Ecto neural progenitor cell (in vitro differentiated cells): Measurements from ENCODE around the gene TEK.

Source experiments
- DNase-seq: peaks from one replicate; pipeline ENCODE4 v3.0.0-alpha.2; 2018; ENCODE audit warnings: low spot score

Gene TEK

DNA sequence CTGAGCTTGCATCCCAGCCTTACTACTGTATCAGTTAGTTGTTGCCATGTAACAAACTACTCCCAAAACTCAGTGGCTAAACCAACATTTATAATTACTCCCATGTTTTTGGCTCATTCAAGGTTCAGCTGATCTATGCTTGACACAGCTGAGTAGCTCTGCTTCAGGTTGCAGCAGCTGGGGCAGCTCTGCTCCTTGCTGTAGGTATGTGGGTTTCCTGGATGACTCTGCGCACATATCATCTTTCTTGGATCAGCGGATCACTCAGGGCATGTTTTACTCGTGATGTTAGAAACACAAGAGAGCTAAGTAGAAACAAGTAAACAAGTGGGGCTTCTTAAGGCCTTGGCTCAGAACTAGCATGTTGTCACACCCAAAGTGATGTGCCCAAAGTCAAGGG lies 15.1 kb downstream of the TEK start:
- DNase-seq: no peak

DNA sequence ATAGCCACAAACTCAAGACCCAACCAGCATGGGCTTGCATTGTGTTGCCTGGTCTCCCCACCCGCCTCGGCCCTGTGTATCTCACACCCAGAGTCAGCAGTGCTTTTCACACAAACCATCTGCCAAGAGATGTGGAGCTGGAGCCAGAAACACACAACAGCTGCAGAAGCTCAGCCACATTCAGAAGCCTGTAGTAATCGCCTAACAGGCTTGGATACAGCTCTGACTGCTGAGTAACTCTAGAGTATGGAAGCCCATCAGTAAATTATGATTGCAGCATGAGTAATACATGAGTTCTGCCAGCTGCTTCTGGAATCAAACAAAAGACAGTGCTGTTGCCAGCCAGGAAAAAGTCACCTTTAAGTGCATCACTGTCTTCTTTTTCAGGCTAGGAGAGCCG lies 16.0 kb downstream of the TEK start:
- DNase-seq: no peak

DNA sequence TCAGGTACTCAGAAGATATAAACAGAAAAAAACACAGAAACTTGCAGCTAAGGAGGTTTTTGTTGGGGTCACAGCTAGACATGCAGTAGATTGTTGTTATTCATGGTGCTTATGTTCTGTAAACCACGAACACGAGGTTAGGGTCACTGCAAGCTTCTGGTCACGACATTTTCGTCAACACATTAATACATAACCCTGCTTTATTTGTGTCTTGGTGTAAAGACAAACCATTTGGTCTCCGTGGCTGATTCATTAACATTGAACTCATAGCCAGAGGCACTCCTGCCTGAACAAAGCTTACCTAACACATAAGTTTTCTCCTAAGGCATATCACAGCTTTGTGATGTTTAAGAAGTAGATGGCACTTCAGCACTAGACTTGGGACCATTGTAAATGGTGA lies 16.9 kb downstream of the TEK start:
- DNase-seq: no peak

DNA sequence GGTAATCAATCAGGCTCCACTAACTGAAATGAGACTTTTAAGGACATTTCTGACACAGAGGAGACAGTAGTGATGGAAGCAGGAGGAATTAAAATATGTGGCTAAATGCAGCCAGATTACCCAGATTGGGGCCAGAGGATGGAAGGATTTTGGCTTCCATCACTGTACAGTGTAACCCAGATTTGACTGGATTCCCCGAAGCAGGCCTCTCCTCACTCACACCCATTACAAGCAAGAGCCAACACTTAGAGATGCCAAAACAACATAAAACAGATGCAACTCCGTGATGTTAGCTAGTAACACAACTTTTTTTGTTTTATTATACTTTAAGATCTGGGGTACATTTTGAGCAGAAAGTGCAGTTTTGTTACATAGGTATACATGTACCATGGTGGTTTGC lies 17.6 kb downstream of the TEK start:
- no peak for DNase-seq

DNA sequence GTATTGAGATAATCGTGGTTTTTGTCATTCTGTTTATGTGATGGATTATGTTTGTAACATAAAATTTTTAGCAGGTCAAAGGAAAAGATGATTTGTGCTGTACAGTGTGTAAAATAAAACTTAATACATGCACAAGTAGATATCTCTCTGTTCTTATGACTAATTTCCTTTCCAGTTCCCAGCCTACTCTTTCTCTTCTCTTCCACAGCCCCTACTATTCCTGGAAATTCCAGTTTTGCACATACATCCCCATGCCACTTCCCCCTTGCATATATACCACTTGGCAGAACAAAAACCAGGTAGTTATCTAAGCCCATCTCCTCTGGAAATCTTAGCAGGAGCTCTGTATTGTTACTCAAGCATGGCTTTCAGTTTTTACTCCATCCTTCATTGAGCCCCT lies 20.2 kb downstream of the TEK start:
- DNase-seq: no peak

DNA sequence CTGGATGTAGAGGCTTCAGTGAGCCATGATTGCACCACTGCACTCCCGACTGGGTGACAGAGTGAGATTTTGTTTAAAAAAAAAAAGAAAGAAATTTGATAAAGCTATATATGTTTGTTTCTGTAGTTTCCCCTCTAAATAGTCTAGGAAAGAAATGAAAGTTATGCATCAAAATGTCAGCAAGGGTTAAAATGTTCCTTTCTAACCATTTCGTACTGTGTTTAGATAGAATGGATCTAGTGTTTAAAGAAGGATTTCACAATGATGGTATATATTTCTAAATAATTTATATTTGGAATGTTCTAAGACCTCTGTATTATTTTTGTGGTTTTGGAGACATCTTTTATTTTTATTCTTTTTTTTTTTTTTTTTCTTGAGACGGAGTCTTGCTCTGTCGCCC lies 22.7 kb downstream of the TEK start:
- DNase-seq: no peak

DNA sequence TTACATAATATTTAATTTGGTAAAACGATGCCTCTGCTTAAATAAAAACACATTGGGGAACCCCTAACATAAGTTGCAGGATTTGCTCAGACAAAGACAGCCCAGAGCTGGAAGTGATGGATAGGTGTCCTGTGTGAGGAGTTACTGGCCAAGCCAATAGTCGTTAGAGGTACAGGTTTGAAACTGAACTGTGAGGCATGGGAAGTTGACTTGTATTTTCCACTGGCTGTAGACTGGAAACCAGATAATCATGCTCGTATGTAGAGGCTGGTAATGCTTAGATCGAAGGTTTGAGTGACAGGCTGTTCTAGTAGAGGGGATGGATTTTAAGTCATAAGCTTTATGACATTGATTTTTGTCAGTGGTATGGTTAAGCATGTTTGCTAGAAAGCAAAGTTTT lies 24.8 kb downstream of the TEK start:
- no peak for DNase-seq

DNA sequence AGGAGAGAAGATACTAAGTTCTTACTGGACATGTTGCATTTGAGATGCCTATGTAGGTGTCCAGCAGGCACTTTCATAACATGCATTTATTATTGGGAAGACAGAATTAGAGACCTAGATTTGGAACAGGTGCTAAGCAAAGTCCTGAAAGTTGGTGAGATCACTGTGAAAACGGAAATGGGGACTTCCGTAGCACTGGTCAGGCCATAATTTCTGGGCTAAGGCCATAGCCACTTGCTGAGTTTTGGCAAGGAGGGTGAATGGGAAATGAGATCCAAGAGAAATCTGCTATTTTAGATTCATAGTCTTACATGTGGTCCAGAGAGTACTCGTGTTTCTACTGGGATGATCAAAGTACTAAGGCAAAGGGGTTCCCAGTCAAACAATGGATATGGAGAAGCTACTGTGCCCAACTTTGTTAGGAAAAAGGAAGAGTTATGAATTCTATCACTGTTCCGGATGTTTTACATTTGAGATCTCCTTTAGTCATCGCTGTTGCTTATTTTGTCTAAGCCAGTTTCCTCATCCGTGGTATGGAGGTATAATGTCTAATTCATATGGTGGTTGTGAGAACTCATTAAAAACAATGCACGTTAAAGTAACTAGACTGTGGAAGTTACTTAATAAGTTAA lies 33.4 kb downstream of the TEK start:
- no peak for DNase-seq

DNA sequence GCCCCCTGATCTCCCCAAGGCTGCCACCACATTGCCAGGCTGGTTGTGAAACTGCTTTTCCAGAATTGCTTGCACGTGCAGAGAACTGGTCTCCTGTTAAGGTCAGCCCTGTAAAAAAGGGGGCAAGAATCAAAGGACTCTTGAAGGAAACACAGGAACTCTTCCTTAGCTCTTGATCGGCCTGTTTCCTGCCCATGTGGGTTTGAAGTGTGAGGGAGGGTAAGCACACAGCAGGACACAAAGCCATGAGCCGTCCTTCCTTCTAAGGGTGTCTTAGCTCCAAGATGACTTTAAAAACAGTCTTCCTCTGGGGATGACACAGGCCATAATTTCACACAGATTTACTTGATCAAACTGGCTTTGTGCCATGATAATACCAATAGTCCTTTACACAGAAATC lies 36.1 kb downstream of the TEK start:
- no peak for DNase-seq

DNA sequence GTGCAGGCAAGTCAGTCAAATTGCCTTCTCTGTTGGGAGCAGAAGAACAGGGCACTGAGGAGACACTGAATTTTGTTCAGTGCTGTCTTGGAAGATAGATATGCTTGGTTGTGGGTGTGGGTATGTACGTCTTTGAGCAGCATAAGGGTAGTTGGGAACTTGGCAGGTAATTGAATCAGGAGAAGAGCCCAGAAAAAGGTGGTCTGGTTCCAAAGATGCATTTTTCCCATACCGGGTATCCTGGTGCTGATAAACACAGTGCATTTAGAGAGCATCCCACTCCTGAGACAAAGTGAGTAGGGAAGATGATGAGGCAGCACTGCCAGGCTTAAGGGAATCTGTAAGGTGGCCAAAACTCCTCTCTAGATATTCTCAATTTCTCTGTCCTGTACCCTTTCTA lies 40.6 kb downstream of the TEK start:
- DNase-seq: no peak

DNA sequence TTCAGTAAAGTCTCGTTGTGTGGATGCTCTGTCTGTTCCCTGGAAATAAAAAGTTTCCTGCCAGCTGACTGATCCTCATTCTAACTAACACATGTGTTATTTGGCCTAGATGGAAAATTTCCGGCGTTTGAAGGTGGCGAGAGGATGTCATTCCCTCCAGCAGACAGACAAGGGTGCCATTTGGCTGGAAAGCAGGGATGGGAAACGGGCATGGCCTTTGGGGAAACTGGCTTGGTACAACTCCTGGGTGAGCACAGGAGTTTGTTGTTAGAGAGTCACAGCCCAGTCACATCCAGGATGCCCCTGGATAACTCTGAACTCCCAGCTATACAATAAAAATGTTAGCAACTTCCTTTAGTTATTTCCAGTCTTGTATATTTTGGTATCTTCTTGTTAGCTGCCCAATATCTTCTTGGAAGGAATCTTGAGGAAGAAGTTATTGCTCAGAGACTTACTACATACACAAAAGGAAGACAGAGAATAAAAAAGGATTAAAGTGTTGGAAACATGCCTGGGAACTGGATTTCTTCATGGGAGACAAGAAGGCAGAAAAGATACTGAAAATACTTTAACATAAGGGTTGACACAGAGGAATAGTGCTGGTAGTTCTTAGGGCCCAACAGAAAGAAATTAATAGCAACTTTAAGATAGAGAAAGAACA lies 41.9 kb downstream of the TEK start:
- DNase-seq: no peak

DNA sequence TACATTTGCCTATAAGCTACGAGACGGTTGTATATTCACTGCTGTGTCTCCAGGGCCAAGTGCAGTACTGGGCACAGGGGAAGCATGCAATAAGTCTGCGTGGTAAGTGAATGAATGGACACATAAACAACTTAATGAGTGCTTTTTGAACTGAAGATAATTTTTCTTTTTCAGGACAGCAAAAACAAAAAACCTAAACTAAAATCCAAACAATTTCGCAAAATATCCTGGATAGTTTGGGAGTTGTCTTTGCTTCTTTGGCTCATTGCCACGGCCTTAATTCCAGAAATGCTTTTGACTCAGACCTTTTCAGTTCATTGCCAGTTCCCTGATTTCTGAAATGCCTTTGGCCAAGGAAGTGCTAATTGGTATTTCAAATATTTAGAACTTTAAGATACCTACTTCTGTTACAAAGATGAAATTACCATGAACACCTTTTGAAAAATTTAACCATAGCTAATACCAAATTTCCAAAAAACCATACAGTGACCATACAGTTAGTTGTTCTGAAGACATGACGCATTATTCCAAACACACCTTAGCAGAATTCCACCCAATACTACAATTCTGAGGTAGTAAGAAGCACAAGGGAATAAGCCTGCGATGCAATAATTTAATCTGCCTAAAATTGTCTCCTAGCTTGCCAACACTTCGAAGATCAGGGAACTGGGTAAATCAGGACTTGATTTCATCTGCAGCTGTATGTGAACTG lies 42.8 kb downstream of the TEK start:
- no peak for DNase-seq

DNA sequence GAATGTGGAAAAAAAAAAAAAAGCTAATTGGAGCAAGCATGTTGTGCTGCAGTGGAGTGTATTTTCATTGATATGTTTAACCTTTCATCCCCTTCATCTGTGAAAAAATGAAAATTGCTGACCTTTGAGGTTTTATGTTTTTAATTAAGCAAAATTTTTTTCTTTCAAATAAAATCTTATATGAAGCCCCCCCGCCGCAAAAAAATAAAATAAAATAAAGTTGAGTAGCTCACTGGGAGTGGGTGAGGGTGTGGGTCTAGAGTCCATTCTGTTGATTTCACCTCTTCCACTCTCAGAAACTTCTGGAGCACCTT lies 43.3 kb downstream of the TEK start:
- no peak for DNase-seq

DNA sequence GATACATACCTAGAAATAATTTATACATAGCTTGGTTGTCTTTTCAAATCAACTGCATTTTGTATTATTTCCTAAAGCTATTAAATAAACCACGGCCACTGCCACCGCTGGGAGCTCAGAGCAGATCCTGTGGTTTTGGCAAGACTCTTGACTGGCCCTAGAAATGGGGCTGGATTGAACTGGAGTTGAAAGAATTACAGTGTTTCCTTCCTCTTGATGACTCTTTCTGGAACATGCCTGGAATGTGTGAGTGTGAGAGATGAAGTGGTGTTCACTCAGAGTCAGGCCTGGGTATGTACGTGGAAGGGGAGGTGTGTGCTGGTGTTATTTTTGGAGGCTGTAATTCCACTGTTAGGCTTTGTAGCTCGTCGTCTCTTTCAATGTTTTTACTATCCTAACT lies 45.9 kb downstream of the TEK start:
- DNase-seq: no peak

DNA sequence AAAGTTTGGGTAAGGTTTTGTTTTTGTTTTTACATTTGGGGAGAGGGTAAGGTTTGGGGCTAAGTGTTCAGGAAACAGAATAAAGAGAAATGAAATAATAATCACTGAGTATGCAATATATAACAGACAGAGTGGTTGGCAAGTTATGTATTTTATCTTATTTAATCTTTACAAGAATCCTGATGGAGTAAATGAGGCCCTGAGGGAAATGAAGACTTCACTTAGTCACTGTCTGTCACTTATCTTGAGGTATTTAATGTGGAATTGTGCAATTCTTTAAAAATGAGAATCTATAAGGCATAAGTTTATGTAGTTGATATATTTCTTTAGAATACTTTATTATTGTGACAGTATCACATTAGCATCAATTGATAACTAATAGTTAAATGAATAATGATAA lies 48.1 kb downstream of the TEK start:
- no peak for DNase-seq

DNA sequence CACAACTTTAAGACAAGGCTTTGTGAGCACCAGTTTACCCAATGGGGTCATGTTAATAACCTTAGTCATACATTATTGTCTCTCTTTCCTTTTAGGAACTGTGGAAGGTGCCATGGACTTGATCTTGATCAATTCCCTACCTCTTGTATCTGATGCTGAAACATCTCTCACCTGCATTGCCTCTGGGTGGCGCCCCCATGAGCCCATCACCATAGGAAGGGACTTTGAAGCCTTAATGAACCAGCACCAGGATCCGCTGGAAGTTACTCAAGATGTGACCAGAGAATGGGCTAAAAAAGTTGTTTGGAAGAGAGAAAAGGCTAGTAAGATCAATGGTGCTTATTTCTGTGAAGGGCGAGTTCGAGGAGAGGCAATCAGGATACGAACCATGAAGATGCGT lies 48.7 kb downstream of the TEK start:
- no peak for DNase-seq

DNA sequence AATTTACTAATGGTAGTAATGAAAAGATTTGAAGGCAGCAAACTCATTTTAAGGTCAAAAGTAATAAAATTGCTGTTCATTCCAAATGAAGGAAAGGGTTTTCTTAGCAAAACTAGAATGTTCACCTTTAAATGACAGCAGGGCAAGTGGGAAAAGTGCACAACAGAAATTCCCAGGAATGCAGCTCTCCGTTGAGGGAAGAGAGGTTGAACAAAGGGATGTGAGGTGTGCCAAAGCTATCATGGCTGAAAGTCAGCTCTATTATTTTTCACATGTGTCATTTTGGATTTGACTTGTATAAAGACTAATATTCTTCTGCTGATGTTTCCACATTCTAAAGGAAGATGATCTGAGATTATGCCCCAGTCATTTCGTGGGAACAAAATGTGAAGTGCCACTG lies 51.6 kb downstream of the TEK start:
- no peak for DNase-seq

DNA sequence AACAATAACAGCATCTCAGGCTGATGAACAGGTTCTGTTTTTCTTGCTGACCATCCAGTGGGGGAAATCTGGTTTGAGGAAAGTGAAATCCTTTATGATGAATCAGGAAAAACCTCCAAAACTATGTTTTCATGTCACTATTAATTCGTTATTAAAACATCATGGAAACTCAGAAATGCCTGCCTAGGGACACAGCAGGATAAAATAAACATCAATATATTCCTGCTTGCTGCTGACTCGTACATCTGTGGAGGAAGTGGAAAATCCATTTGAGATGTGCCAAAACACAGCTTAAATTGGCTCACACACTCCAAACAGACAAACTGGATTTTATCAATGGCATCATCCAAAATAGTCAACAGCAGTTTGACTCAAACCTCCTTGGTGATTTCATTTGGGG lies 53.0 kb downstream of the TEK start:
- DNase-seq: no peak

DNA sequence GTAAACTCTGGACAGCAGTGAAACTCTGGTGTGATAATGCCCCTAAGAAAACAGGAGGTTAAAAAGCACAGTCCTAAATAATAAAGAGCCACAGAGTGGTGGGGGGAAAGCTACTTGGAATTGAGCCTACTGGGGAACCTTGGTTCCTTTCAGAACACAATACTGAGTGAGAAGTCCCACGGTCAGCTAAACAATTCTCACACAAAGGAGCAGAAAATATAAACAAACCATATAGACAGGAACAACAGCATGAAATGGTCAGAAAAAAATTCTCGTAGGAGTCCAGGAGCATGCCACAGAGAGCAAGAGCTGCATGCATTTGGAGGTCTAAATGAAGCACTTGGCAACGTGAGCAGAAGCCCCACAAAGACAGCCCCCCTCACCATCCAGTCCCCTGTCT lies 56.0 kb downstream of the TEK start:
- DNase-seq: no peak

DNA sequence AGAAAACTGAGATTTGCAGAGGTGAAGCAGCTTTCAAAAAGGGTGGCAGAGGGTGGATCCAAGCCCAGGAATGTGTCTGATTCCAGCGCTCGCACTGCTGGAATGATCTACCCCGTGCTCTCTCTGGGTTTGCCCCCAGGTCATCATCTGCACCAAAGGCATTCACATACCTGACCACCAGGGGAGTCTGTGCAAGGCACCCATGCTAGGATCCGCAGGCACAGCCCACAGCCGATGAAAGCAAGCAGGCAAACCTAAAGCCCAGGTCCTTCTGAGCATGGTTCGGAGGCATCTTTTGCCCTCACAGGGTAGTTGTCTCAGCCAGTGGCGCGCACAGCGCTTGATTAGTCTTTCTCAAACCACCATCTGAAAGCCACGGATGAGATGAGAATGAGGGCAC lies 56.6 kb downstream of the TEK start:
- DNase-seq: peak; percentile 51

DNA sequence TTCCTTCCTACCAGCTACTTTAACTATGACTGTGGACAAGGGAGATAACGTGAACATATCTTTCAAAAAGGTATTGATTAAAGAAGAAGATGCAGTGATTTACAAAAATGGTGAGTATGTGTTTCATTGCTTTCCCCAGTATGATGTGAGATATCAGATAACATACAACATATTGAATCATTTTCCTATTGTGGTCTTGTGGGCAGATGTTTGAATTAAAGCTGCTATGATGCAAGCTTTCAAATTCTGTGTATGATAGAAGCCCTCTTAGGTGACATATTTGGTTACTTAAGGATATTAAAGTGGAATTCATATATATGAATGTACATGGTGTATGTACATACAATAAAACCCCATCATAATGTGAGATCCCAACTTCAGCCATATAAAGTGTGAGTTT lies 59.5 kb downstream of the TEK start:
- DNase-seq: no peak

DNA sequence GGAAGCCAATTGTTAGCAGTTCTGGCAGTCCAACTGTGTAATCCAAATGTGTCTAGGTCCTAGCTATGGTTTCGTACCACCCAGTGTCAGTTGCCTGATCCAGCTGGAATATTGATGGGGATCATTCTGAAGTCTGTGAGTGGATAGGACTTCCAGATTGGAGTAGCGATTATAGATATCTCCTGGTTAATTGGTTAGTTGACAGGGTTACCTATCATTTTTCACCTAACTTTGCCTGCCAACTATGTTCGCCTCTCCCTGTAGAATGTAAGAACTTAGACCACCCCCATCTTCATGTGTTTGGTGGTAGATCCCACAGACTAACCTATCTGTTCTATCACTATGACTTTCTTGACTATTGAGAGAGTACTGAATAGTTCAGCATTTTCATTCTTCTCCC lies 59.9 kb downstream of the TEK start:
- no peak for DNase-seq

DNA sequence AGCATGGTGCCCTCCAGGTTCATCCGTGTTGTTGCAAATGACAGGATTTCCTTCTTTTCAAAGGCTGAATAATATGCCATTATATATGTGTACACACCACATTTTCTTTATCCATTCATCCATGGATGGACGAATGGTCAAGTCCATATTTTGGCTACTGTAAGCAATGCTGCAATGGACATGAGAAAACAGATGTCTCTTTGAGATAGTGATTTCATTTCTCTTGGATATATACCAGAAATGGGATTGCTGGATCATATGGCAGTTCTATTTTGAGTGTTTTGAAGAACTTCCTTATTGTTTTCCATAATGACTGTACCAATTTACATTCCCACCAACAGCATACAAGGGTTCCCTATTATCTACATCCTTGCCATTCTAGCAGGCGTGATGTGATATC lies 67.9 kb downstream of the TEK start:
- DNase-seq: no peak

DNA sequence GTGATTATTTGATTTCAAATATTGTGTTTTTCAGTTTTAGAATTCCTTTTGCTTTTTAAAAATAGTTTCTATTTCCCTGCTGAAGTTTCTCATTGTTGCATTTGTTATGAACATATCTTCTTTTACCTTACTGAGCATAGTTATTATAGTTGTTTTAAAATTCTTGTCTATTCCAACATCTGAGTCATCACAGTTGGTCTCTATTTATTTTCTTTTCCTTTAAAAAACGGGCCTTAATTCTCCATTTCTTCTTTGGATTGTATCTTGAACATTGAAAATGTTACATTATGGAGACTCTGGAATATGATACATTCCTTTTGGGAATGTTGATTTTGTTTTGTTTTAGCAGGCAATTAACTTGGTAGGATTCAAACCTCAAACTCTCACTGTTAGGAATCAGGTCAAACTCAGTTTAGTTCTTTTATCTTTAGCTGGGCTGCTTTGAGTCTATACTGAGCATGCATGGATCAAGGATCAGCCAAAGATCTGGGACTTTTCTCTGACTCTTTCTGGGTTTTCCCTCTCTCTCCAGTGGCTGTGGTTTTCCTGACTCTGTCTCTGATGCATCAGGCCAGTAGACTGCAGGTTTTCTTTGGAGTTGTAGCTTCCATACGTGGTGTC lies 70.3 kb downstream of the TEK start:
- no peak for DNase-seq
